A549 (cell line): ENCODE measurements around the gene CD163L1.

ENCODE experiments used
- CEBPB ChIP-seq, 2 experiments: fragments of >200 bp in 1 of 2; sonication (Bioruptor Twin) in 1 of 2; formaldehyde crosslinking in 1 of 2; IDR thresholded peaks; 2 replicates each; pipeline ENCODE4 v1.6.1; 2012 to 2016
- EHMT2 ChIP-seq: fragments of 200-600 bp; sonication (generic); IDR thresholded peaks from 2 replicates; pipeline ENCODE4 v1.6.1; 2016; ENCODE audit warnings: antibody characterized with exemption, low read depth, mild to moderate bottlenecking, moderate library complexity
- POLR2A ChIP-seq: IDR thresholded peaks from 2 replicates; pipeline ENCODE4 v1.6.1; 2012; ENCODE audit warnings: mild to moderate bottlenecking, low read length
- POLR2AphosphoS2 ChIP-seq: conservative IDR thresholded peaks from 2 replicates; pipeline ENCODE4 v1.6.1; 2012; ENCODE audit warnings: low read length, improper control_type of control experiment, inconsistent platforms
- RAD21 ChIP-seq, 2 experiments: fragments of >200 bp in 1 of 2; sonication (Bioruptor Twin) in 1 of 2; formaldehyde crosslinking in 1 of 2; IDR thresholded peaks in 1 of 2; conservative IDR thresholded peaks in 1 of 2; 2 replicates in 1 of 2; 3 replicates in 1 of 2; pipeline ENCODE4 v1.6.1; 2012 to 2018; ENCODE audit warnings: inconsistent platforms in 1 of 2
- RNF2 ChIP-seq: fragments of 200-600 bp; sonication (generic); IDR thresholded peaks from 2 replicates; pipeline ENCODE4 v1.6.1; 2016; ENCODE audit warnings: low read depth, mild to moderate bottlenecking, antibody characterized with exemption, moderate library complexity, borderline replicate concordance
- ZC3H11A ChIP-seq: fragments of 450-650 bp; IDR thresholded peaks from 2 replicates; pipeline ENCODE4 v1.6.1; 2014; ENCODE audit warnings: antibody characterized with exemption, mild to moderate bottlenecking
- TF ChIP-seq, protein P1 (sequence below): fragments of >200 bp; sonication (Bioruptor Twin); formaldehyde crosslinking; IDR thresholded peaks from 3 replicates; pipeline ENCODE4 v1.5.1; 2016

DNA sequence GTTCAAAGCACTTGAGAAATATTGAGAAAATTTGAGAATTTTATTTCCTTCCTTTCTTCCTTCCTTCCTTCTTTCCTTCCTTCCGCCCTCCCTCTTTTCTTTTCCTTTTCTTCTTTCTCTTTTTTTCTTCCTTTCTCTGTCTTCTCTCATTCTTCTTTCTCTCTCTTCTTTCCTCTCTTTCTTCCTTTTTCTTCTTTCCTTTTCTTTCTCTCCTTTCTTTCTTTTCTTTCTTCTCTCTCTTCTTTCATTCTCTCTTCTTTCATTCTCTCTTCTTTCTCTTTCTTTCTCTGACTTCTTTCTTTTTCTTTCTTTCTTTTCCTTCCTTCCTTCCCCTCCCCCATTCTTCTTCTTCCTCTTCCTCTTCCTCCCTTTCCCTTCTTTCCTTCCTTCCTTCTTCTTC, 44.9 kb downstream of the CD163L1 start:
- TF ChIP-seq, protein P1, sequence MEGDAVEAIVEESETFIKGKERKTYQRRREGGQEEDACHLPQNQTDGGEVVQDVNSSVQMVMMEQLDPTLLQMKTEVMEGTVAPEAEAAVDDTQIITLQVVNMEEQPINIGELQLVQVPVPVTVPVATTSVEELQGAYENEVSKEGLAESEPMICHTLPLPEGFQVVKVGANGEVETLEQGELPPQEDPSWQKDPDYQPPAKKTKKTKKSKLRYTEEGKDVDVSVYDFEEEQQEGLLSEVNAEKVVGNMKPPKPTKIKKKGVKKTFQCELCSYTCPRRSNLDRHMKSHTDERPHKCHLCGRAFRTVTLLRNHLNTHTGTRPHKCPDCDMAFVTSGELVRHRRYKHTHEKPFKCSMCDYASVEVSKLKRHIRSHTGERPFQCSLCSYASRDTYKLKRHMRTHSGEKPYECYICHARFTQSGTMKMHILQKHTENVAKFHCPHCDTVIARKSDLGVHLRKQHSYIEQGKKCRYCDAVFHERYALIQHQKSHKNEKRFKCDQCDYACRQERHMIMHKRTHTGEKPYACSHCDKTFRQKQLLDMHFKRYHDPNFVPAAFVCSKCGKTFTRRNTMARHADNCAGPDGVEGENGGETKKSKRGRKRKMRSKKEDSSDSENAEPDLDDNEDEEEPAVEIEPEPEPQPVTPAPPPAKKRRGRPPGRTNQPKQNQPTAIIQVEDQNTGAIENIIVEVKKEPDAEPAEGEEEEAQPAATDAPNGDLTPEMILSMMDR = no peak
- TF ChIP-seq POLR2AphosphoS2 (no peak), EHMT2 (no peak), POLR2A (no peak), CEBPB (IDR thresholded peaks at IDR 0.05) (no peak), RAD21 (conservative IDR thresholded peaks at IDR 0.05 in 1 of 2, IDR thresholded peaks at IDR 0.05 in 1 of 2) (no peak), RNF2 (no peak), ZC3H11A (no peak)
